GM18526 (cell line): Measurements from ENCODE around the gene DNAH10.

Experiments used
- POLR2A ChIP-seq: IDR thresholded peaks from 3 replicates; pipeline ENCODE4 v1.6.1; 2011; ENCODE audit not compliant: insufficient read length; ENCODE audit errors: extremely low read depth

DNAH10 gene, protein sequence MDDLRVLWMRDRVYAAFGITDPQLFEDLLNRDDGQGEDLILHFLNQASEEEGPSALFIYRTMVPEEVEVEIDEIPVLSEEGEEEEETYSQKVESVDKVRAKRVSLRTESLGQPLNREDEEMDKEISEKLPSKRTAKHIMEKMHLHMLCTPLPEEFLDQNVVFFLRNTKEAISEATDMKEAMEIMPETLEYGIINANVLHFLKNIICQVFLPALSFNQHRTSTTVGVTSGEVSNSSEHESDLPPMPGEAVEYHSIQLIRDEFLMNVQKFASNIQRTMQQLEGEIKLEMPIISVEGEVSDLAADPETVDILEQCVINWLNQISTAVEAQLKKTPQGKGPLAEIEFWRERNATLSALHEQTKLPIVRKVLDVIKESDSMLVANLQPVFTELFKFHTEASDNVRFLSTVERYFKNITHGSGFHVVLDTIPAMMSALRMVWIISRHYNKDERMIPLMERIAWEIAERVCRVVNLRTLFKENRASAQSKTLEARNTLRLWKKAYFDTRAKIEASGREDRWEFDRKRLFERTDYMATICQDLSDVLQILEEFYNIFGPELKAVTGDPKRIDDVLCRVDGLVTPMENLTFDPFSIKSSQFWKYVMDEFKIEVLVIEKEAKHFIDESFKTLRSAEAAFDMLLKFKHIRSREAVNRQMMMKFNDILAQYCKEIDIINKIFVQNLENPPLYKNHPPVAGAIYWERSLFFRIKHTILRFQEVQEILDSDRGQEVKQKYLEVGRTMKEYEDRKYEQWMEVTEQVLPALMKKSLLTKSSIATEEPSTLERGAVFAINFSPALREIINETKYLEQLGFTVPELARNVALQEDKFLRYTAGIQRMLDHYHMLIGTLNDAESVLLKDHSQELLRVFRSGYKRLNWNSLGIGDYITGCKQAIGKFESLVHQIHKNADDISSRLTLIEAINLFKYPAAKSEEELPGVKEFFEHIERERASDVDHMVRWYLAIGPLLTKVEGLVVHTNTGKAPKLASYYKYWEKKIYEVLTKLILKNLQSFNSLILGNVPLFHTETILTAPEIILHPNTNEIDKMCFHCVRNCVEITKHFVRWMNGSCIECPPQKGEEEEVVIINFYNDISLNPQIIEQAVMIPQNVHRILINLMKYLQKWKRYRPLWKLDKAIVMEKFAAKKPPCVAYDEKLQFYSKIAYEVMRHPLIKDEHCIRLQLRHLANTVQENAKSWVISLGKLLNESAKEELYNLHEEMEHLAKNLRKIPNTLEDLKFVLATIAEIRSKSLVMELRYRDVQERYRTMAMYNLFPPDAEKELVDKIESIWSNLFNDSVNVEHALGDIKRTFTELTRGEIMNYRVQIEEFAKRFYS (N-terminal part only)

DNA sequence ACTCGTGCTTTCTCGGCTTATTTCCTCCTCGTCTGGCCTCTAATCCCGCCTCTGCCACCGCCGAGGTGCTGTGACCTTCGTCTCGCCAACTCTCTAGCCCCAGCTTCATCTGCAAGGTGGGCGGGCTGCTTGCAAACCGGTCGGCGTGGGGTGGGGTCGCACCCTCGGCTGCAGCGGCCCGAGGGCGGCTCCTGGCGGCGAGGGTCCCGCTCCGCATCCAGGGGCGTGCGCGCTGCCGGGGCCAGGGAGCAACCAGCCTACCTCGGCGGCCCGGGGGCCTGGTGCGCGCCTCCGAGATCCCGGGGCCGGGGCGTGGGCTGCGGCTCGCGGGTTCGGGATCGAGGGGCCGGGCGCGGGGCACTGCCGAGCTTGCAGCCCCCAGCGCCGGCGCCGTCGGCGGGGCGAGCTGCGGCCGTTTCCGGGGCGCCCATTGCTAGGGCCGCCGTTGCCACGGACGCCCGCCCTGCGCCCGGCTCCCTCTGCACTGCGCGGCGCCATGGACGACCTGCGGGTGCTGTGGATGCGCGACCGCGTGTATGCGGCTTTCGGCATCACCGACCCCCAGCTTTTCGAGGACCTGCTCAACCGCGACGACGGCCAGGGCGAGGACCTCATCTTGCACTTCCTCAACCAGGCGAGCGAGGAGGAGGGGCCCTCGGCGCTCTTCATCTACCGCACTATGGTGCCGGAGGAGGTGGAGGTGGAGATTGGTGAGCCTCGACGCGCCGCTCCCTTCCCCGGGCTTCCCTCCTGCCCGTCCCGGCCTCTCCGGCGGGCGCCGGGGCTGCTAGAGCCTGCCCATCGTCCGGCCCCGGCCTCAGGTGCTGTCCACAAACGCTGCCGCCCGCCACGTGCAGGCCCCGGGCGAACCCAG is at the start of gene DNAH10:
TSS of gene DNAH10 (plus strand) at position 461 of the 874 bp plus-strand sequence. CDS start at position 497, 36 bp downstream.
- TF ChIP-seq POLR2A = no peak

DNA sequence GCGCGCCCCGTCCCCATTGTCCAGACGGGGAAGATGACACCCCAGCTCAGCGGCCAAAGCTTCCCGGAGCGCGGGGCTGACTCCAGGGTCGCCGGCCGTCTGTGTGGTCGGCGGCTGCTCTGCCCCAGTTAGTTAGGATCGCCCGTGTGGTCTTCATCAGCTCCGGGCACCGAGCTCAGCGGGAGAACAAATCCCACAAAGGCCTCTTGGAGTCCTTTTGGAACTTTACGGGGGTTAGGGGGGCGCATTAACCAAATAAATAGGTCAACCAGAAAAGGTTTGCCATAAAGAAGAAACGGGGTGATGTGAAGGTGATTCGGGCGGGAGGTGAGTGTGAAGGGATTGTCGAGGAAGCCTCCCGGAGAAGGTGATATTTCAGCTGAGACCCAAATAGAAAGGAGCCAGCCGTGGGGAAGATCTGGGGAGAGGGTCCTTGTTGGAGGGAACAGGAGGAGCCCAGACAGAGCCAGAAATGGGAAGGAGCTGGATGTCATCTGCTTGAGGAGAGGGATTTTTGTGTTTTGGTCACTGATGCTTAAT is 49.3 kb upstream of the DNAH10 start:
- TF ChIP-seq POLR2A = no peak

DNA sequence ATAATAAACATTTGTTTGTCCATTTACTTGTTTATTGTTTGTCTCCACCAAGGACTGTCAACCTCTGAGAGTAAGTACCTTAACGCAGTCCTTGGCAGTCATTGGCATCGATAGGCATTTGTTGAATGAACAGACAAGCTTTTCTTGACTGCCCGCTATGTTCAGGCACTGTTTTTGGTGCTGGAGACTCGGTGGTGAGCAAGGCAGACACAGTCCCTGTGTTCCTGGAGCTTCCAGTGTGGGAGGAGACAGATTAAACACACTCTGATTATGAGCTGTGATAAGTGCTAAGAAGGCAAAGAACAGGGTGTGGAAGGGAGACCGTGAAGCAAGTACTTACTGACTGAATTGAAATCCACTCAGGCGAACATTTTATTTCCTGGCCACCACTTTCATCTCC is 48.7 kb upstream of the DNAH10 start:
- no peak for TF ChIP-seq POLR2A

DNA sequence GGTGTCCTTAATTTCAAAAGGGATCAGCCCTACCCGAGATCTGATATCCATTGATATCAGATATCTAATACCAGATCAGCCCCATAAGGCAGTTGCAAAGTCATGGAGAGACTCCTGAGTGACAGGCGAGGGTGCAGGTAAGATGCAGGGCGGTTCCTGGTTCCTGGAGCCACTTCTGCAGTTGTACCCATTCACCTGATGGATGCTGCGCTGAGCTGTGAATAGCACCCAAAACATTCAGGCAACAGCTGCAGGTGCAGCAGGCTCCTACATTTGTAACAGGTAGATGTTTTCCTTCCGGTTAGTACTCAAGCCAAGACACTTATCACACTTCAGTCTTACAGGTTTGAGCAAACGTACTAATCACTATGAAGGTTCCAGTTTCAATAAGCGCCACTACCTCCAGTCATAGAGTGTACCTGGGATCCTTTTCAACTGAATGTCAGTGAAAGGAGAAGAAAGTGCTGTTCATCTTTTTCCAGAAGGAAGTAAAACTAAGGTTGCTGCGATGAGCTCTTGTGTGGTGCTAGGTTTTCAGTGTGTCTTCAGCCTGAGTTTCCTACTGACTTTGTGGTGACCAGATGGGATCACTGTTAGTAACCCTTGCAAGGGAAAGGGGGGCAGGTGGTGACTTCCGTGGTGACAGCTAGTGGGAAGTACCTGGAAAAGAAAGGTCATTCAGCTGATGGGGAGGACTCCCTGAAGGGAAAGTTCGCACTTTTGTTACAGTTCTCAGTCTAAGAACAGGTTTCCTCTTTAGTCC is 48.1 kb upstream of the DNAH10 start:
- TF ChIP-seq POLR2A = peak; percentile 15

DNA sequence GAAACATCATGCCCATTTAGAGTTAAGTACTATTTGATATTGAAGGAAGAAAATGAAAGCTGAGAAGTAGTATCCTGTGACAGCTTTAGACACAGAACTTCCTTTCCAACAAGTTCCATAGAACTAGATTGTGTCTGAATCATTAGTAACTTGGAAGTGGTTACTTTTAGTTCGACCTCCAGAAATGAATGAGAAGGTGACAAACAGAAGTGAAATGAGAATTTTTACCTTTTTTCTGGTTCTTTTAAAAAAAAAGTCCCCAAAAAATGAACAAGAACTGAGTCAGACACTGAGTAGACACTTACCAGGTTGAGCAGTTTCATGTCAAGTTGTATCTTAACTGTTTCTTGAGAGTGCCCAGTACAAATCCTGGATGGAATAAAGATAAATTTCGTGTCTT is 46.9 kb upstream of the DNAH10 start:
- TF ChIP-seq POLR2A = no peak

DNA sequence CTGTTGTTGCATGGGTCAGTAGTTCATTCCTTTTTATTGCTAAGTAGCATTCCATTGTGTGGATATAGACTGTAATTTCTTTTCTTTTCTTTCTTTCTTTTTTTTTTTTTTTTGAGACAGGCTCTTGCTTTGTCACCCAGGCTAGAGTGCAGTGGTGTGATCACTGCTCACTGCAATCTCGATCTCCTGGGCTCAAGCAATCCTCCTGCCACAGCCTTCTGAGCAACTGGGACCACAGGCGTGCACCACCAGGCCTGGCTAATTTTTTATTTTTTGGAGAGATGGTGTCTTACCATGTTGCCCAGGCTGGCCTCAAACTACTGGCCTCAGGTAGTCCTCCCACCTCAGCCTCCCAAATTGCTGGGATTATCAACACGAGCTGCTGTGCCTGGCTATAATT is 44.8 kb upstream of the DNAH10 start:
- TF ChIP-seq POLR2A = no peak

DNA sequence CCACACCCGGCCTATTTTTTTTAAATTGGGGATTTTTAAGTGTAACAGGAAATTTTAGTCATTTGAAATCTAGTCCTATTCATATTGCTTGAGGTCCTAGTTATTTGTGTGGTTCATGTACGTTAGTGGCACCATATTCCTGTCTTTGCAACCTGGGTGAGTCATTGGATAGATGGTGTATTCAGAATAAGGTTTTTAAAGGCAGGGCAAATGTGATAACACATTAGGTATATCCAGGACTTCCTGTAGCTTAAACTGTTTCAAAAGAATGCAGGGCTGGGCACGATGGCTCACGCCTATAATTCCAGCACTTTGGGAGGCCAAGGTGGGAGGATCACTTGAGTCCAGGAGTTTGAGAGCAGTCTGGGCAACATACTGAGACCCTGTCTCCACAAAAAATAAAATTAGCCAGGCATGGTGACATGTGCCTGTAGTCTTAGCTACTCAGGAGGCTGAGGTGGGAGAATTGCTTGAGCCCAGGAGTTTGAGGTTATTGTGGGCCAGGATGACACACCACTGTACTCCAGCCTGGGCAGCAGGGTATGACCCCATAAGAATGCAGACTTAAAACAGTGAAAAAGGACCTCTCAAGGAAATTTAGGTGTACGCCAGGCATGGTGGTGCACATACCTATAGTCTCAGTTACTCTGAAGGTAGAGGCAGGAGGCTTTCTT is 41.8 kb upstream of the DNAH10 start:
- TF ChIP-seq POLR2A = no peak

DNA sequence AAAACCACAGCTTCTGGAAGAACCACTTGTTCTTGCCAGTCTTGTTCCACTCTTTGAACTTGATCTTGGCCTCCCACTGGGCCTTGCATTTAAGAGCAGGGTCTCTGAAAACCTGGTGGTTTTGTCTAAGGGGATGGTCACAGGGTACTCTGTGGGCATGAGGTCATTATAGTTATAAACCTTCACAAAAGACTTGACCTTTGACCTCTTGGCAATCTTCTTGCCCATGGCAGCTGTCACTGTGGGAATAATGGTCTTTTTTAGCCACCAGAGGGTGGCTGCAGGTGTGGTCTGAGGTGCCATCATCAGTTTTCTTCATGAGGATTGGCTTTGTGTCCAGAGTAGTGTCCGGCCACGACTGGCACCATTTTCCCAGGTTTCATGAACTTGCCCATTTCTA is 40.9 kb upstream of the DNAH10 start:
- TF ChIP-seq POLR2A = no peak

DNA sequence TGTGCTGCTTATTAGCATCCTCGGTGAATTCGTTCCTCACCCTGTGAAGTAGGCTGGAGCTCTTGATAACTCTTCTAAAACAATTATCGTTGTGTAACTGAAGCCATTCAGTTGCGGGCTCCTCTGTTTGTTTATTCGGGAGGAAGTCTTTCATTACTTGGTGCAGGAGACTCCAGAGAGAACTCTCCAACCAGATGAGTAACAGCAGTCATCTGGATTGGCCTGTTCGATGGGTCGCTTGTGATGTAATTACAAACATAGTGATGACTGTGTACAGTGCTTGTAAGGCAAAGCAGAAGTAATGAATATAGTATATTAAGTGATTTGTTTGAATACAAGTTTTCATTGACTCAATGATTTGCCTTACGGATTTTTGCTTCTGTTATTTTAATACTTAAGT is 39.1 kb upstream of the DNAH10 start:
- no peak for TF ChIP-seq POLR2A

DNA sequence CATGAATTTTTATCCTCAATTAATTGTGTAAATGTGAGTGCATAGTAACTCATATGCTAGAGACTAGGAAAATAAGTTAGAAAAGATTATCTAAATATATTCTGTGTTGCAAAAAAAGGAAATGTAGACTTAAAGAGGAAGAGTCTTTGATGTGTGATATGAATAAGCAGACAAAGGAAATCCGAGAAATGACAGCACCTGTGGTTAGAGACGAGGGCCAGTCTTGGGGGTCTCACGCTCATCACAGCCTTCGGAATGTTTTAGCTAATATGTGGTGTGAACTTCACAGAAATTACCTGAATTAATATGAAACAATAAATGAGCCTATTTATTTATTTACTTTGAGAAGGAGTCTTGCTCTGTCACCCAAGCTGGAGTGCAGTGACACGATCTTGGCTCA is 38.3 kb upstream of the DNAH10 start:
- no peak for TF ChIP-seq POLR2A

DNA sequence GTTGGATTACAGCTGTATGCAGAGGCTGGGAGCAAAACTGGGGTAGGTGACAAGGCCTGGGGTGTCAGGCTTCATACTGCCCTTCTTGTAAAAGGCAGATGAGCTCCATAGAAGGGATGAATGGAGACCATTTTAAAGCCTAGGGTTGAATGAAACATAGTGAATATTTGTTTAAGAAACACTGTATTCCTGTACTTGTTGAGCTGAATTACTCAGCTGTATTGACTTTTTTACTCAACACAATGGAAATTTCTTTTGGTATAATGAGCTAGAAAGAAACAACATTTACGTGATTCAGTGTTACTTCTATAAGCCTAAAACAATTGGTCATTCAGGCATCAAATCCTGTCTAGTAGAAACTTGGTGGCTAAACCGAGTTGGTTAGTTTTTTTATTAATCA is 35.9 kb upstream of the DNAH10 start:
- no peak for TF ChIP-seq POLR2A

DNA sequence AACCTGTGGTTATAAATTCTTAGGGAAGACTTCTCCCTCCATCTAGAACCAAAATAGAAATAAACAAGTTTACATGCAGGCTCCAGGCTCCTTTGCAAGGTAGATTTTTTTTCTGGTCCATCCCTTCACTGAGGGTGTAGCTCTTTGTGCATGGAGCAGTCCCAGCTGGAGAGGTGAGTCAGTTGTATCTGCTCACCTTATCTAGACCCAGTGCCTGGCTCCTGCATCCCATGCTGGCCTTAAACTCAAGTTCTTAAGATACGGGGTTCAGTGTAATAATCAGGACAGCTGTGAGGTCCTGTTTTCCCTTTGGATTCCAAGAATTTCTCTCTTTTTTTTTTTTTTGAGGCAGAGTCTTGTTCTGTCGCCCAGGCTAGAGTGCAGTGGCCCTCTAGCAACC is 35.1 kb upstream of the DNAH10 start:
- no peak for TF ChIP-seq POLR2A

DNA sequence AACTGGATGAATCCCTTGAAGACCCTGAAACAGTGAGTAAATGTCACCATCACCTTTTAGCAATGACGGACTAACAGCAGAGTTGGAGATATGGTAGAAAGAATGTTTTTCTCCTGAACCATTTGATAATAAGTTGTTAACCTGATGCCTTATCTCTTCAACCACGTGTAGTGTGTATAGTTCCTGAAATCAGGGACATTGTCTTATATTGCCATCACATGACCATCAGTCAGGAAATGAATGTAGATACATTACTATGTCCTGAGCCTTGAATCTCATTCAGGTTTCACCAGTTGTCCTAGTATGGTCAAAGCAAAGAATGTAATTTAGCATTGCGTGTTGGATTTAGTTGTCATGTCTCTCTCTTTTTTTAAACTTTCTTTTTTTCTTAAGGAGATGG is 34.2 kb upstream of the DNAH10 start:
- no peak for TF ChIP-seq POLR2A
